Fibroblast of mammary gland (primary cell): ENCODE data around the gene PLXDC2.

ENCODE experiments used
- DNase-seq: peaks from one replicate; pipeline ENCODE4 v3.0.0-alpha.2; 2010; ENCODE audit warnings: low read depth
- H3K4me3 ChIP-seq: 2 replicates; pipeline ENCODE4 v1.5.1; 2011; ENCODE audit warnings: low read depth, mild to moderate bottlenecking, low read length, moderate library complexity; ENCODE audit not compliant: control insufficient read depth
- CTCF ChIP-seq: conservative IDR thresholded peaks from 2 replicates; pipeline ENCODE4 v1.5.1; 2011; ENCODE audit warnings: low read depth, low read length, inconsistent platforms; ENCODE audit not compliant: control insufficient read depth, insufficient read depth

PLXDC2 gene

DNA sequence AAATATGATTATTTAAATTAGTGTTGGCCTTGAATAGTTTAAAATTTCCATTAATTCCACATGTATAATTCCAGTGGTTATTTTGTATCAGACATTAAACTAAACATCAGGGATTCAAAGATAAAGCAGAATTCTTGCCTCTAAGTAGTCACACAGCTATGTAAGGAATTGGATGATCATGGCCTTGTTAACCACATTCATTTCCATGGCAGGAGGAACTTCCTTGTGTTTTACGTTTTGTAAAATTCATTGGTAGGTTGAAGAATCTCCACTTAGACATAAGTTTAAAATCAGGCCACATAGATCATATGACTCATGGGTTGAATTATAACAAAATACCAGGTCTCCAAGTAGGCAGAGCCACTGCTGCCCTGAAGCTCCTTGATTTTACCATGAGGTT is 289.7 kb downstream of the PLXDC2 start:
- peak; percentile 7 for DNase-seq
- no peak for TF ChIP-seq CTCF
- no peak overlapping the region for H3K4me3 ChIP-seq

DNA sequence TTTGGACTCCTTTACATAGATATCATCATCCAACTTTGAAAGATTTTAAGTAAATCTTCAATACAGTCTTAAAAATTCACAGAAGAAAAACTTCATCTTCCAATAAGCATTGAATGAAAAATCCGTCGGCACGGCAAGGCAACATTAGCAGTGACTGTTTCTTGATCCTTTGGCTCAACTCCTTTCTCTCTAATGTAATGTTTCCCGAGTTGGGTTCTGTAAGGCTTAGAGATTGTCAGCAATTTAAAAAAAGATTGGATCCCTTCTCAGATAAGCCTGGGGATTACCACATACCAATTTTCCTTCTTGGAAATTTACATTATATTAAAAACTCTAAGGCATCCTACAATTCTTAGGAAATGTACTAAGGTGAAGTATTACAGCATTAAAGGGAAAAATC is 291.8 kb downstream of the PLXDC2 start:
- no peak for DNase-seq
- no peak for TF ChIP-seq CTCF
- no peak overlapping the region for H3K4me3 ChIP-seq

GRCh38 chr10:20109613-20110012 is 293.4 kb downstream of the PLXDC2 start:
- DNase-seq: no peak
- TF ChIP-seq CTCF: no peak
- H3K4me3 ChIP-seq: no peak overlapping the region

- DNase-seq: no peak
- no peak for TF ChIP-seq CTCF
- no peak overlapping the region for H3K4me3 ChIP-seq
These were observed 294.2 kb downstream of the PLXDC2 start for GRCh38 chr10:20110125-20111100.

- DNase-seq: no peak
- no peak overlapping the region for H3K4me3 ChIP-seq
- TF ChIP-seq CTCF: no peak
These were observed 297.9 kb downstream of the PLXDC2 start for GRCh38 chr10:20114179-20114578.

GRCh38 chr10:20115894-20116293 is 299.7 kb downstream of the PLXDC2 start:
- DNase-seq: no peak
- no peak for TF ChIP-seq CTCF

More at GRCh38 chr10:20115894-20116293, 299.7 kb downstream of the PLXDC2 start:
- H3K4me3 ChIP-seq: no peak overlapping the region
